ENCODE measurements around the gene PDS5A. TPM values are rescaled to one million over a fixed set of nuclear protein-coding genes. Genes with fewer than 3 reads are reported as not detected.

PDS5A gene
- total and polyA plus RNA-seq, 2 of the 13 experiments (the other 11 are each of a cell fraction or from before 2014, with no cell fraction given) = 31.8 to 57.0 TPM

DNA sequence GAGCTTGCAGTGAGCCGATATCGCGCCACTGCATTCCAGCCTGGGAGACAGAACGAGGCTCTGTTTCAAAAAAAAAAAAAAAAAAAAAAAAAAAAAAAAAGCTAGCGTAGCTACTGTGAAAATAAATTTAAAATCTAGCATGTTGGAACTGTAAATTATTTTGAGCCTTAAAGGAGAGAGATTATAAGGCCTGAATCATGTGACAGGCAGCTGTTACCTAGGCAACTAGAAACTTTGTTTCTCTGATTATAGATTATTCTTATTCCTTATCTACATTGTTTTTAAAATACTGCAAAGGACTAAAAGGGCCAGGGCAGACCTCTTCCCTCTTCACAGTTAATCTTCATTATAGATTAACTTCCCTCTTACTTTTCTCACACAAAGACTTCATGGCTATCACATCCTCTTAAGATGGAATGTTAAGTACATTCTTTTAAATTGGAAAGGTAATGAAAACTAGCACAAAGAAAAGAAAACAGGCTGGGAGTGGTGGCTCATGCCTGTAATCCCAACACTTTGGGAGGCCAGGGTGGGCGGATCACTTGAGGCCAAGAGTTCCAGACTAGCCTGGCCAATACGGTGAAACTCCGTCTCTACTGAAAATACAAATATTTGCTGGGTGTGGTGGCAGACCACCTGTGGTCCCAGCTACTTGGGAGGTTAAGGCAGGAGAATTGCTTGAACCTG, 21.1 kb upstream of the PDS5A start:
- POLR2A ChIA-PET = no interaction called here
- Histone ChIP-seq H3K4me1 (ENCODE audit: insufficient read depth, low read length) (no peaks in the 10 kb centered on the region), H3K9me3 (ENCODE audit: low read length) (no peaks in the 10 kb centered on the region), H4K20me1 (ENCODE audit: insufficient read depth, low read length) (no peaks in the 10 kb centered on the region), H3K27me3 (ENCODE audit: control insufficient read depth in 1 of 2, insufficient read depth in 2 of 2, low read length in 2 of 2) (no peaks in the 10 kb centered on the region), H3K36me3 (replicated peaks in 1 of 2; ENCODE audit: control insufficient read depth in 1 of 2, insufficient read depth in 2 of 2, low read length in 2 of 2) (no peaks in the 10 kb centered on the region), H3K4me2 (ENCODE audit: low read depth, low read length) (no peak overlapping the region; the same call in 1 of the 2 replicates), H3K9ac (ENCODE audit: insufficient read depth, low read depth, low read length) (no peak overlapping the region), H3K4me3 (replicated peaks in 1 of 3; ENCODE audit: insufficient read depth in 1 of 3, low read depth in 2 of 3, low read length in 3 of 3) (no peak overlapping the region), H3K79me2 (ENCODE audit: insufficient read depth, low read length) (no peaks in the 10 kb centered on the region), H2AFZ (ENCODE audit: low read length) (no peak overlapping the region), H3K27ac (ENCODE audit: extremely low read length, insufficient read depth, low read length) (no peak overlapping the region)
- ATAC-seq (no peak), DNase-seq (ENCODE audit: low spot score) (no peak), FAIRE-seq (no peak)
- CTCF ChIA-PET (ENCODE audit: low intra/inter-chr PET ratio, low total read pairs) = no interaction called here
- intact Hi-C loops (cut with micrococcal nuclease; ENCODE audit: unreplicated experiment) = loop anchor here (10.0 kb wide), 1 partner anchor 46 kb away; no protein-coding TSS in a partner anchor
- BruUV-seq (replicated peaks) = no TSS peak
- 43% methylated on average over 8 of the region's 8 CpGs for whole genome bisulfite sequencing (ENCODE audit: low lambda C conversion rate)
- in situ Hi-C loops (cut with HindIII; ENCODE audit: extremely low pct_ligation_motif_present, low pct_unique_long_range_greater_than_20kb) = no loop called here
- TF ChIP-seq, protein P1, sequence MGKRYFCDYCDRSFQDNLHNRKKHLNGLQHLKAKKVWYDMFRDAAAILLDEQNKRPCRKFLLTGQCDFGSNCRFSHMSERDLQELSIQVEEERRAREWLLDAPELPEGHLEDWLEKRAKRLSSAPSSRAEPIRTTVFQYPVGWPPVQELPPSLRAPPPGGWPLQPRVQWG (CRISPR knock-in tag; IDR thresholded peaks at IDR 0.05; ENCODE audit: borderline replicate concordance, low read depth) = no peak
- no peak for TF ChIP-seq NR2F1 (CRISPR knock-in tag; IDR thresholded peaks at IDR 0.05)
- TF ChIP-seq, protein P2, sequence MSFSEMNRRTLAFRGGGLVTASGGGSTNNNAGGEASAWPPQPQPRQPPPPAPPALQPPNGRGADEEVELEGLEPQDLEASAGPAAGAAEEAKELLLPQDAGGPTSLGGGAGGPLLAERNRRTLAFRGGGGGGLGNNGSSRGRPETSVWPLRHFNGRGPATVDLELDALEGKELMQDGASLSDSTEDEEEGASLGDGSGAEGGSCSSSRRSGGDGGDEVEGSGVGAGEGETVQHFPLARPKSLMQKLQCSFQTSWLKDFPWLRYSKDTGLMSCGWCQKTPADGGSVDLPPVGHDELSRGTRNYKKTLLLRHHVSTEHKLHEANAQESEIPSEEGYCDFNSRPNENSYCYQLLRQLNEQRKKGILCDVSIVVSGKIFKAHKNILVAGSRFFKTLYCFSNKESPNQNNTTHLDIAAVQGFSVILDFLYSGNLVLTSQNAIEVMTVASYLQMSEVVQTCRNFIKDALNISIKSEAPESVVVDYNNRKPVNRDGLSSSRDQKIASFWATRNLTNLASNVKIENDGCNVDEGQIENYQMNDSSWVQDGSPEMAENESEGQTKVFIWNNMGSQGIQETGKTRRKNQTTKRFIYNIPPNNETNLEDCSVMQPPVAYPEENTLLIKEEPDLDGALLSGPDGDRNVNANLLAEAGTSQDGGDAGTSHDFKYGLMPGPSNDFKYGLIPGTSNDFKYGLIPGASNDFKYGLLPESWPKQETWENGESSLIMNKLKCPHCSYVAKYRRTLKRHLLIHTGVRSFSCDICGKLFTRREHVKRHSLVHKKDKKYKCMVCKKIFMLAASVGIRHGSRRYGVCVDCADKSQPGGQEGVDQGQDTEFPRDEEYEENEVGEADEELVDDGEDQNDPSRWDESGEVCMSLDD (CRISPR knock-in tag; IDR thresholded peaks at IDR 0.05; ENCODE audit: borderline replicate concordance) = no peak
- no peak for TF ChIP-seq TSC22D2 (CRISPR knock-in tag; IDR thresholded peaks at IDR 0.05; ENCODE audit: borderline replicate concordance)
- TF ChIP-seq NPAS2 (CRISPR knock-in tag; IDR thresholded peaks at IDR 0.05; ENCODE audit: borderline replicate concordance) = no peak
- no peak for TF ChIP-seq ZMYM2 (CRISPR knock-in tag; IDR thresholded peaks at IDR 0.05)
- TF ChIP-seq NAIF1 (CRISPR knock-in tag; IDR thresholded peaks at IDR 0.05; ENCODE audit: borderline replicate concordance) = no peak
- no peak for TF ChIP-seq ZNF556 (CRISPR knock-in tag; IDR thresholded peaks at IDR 0.05; ENCODE audit: borderline replicate concordance)
- TF ChIP-seq ZNF891 (CRISPR knock-in tag; IDR thresholded peaks at IDR 0.05) = no peak
- TF ChIP-seq, protein P3, sequence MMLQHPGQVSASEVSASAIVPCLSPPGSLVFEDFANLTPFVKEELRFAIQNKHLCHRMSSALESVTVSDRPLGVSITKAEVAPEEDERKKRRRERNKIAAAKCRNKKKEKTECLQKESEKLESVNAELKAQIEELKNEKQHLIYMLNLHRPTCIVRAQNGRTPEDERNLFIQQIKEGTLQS (CRISPR knock-in tag; IDR thresholded peaks at IDR 0.05) = no peak
- no peak for TF ChIP-seq MYNN (CRISPR knock-in tag; IDR thresholded peaks at IDR 0.05; ENCODE audit: low read depth)
- no peak for TF ChIP-seq ZBTB3 (CRISPR knock-in tag; IDR thresholded peaks at IDR 0.05; ENCODE audit: borderline replicate concordance, low read depth)

Measured in HepG2 (cell line).